HEK293 (cell line): Measurements from ENCODE around the gene RBMS3.

Experiments
- CTCF ChIA-PET: fragments of 350-600 bp; formaldehyde crosslinking; extraction: SDS; loops from one replicate; lab custom pipeline; 2021; ENCODE audit warnings: antibody characterized with exemption; lab: Yijun Ruan, JAX
- POLR2A ChIA-PET: fragments of 300-600 bp; formaldehyde crosslinking; extraction: SDS; loops from one replicate; lab custom pipeline; 2020; ENCODE audit warnings: antibody characterized with exemption, inconsistent platforms; lab: Yijun Ruan, JAX
- H3K27ac ChIP-seq: fragments of 200-500 bp; sonication (Bioruptor generic); 2 replicates; pipeline ENCODE4 v1.5.1; 2014; ENCODE audit warnings: low read depth, low read length, control low read depth, inconsistent platforms; ENCODE audit errors: extremely low read depth
- H3K36me3 ChIP-seq, 2 experiments: fragments of 200-500 bp in 1 of 2; sonication (Bioruptor generic) in 1 of 2; 1 replicate in 1 of 2; 2 replicates in 1 of 2; pipeline ENCODE4 v1.5.1; 2014 to 2017; ENCODE audit warnings: inconsistent platforms in 2 of 2, low read length in 2 of 2; ENCODE audit not compliant: control insufficient read depth in 2 of 2, insufficient read depth in 1 of 2
- H3K4me1 ChIP-seq: fragments of 200-500 bp; sonication (Bioruptor generic); 2 replicates; pipeline ENCODE4 v1.5.1; 2014; ENCODE audit warnings: mild to moderate bottlenecking, low read length, inconsistent platforms; ENCODE audit not compliant: control insufficient read depth, insufficient read depth
- H3K4me3 ChIP-seq: 2 replicates; pipeline ENCODE4 v1.5.1; 2011; ENCODE audit warnings: low read depth, mild to moderate bottlenecking, control low read depth, low read length, moderate library complexity
- H3K9me3 ChIP-seq: fragments of 200-500 bp; sonication (Bioruptor generic); 2 replicates; pipeline ENCODE4 v1.5.1; 2014; ENCODE audit warnings: low read depth, low read length, inconsistent platforms; ENCODE audit not compliant: control insufficient read depth, insufficient read depth
- GFI1B ChIP-seq: fragments of 450-650 bp; formaldehyde crosslinking; IDR thresholded peaks from 2 replicates; pipeline ENCODE4 v1.5.1; 2016; ENCODE audit warnings: missing biosample characterization, missing genetic modification characterization
- OVOL3 ChIP-seq: fragments of 450-650 bp; formaldehyde crosslinking; IDR thresholded peaks from 2 replicates; pipeline ENCODE4 v1.5.1; 2016; ENCODE audit warnings: missing biosample characterization, missing genetic modification characterization
- SP2 ChIP-seq: fragments of 450-650 bp; formaldehyde crosslinking; IDR thresholded peaks from 2 replicates; pipeline ENCODE4 v1.5.1; 2016; ENCODE audit warnings: missing biosample characterization, missing genetic modification characterization
- SP7 ChIP-seq: fragments of 450-650 bp; formaldehyde crosslinking; IDR thresholded peaks from 2 replicates; pipeline ENCODE4 v1.5.1; 2016; ENCODE audit warnings: missing biosample characterization, missing genetic modification characterization
- ZBTB20 ChIP-seq: fragments of 450-650 bp; formaldehyde crosslinking; IDR thresholded peaks from 2 replicates; pipeline ENCODE4 v1.5.1; 2016; ENCODE audit warnings: missing biosample characterization, missing genetic modification characterization
- ZNF114 ChIP-seq: fragments of 450-650 bp; formaldehyde crosslinking; IDR thresholded peaks from 2 replicates; pipeline ENCODE4 v1.5.0; 2017; ENCODE audit warnings: missing biosample characterization, missing genetic modification characterization
- ZNF132 ChIP-seq: fragments of 450-650 bp; formaldehyde crosslinking; IDR thresholded peaks from 2 replicates; pipeline ENCODE4 v1.5.1; 2017; ENCODE audit warnings: missing biosample characterization, missing genetic modification characterization, borderline replicate concordance
- ZNF211 ChIP-seq: fragments of 450-650 bp; formaldehyde crosslinking; IDR thresholded peaks from 2 replicates; pipeline ENCODE4 v1.5.1; 2016; ENCODE audit warnings: low read depth, missing biosample characterization, missing genetic modification characterization
- ZNF221 ChIP-seq: fragments of 450-650 bp; formaldehyde crosslinking; IDR thresholded peaks from 2 replicates; pipeline ENCODE4 v1.5.1; 2017; ENCODE audit warnings: missing biosample characterization, missing genetic modification characterization, borderline replicate concordance
- ZNF248 ChIP-seq: fragments of 450-650 bp; formaldehyde crosslinking; IDR thresholded peaks from 2 replicates; pipeline ENCODE4 v1.5.1; 2017; ENCODE audit warnings: missing biosample characterization, missing genetic modification characterization
- ZNF433 ChIP-seq: fragments of 450-650 bp; formaldehyde crosslinking; IDR thresholded peaks from 2 replicates; pipeline ENCODE4 v1.5.1; 2016; ENCODE audit warnings: missing biosample characterization, missing genetic modification characterization, low read depth
- ZNF501 ChIP-seq: fragments of 450-650 bp; formaldehyde crosslinking; IDR thresholded peaks from 2 replicates; pipeline ENCODE4 v1.5.1; 2016; ENCODE audit warnings: missing biosample characterization, missing genetic modification characterization
- ZNF529 ChIP-seq: fragments of 450-650 bp; formaldehyde crosslinking; IDR thresholded peaks from 2 replicates; pipeline ENCODE4 v1.5.1; 2017; ENCODE audit warnings: missing genetic modification characterization, missing biosample characterization; ENCODE audit not compliant: insufficient replicate concordance
- ZNF596 ChIP-seq: fragments of 450-650 bp; IDR thresholded peaks from 2 replicates; pipeline ENCODE4 v1.5.0; 2018; ENCODE audit warnings: missing biosample characterization, mild to moderate bottlenecking, missing genetic modification characterization, moderate library complexity
- ZNF843 ChIP-seq: fragments of 450-650 bp; formaldehyde crosslinking; IDR thresholded peaks from 2 replicates; pipeline ENCODE4 v1.5.1; 2016; ENCODE audit warnings: missing biosample characterization, missing genetic modification characterization
- TF ChIP-seq, protein P1 (sequence below): fragments of 450-650 bp; formaldehyde crosslinking; IDR thresholded peaks from 2 replicates; pipeline ENCODE4; 2016; ENCODE audit warnings: missing biosample characterization, missing genetic modification characterization
- TF ChIP-seq, protein P2 (sequence below): fragments of 450-650 bp; formaldehyde crosslinking; IDR thresholded peaks from 2 replicates; pipeline ENCODE4 v1.5.1; 2017; ENCODE audit warnings: missing biosample characterization, mild to moderate bottlenecking, missing genetic modification characterization, moderate library complexity
- TF ChIP-seq, protein P3 (sequence below): fragments of 450-650 bp; formaldehyde crosslinking; IDR thresholded peaks from 2 replicates; pipeline ENCODE4 v1.5.1; 2016; ENCODE audit warnings: missing biosample characterization, missing genetic modification characterization, low read depth
- TF ChIP-seq, protein P4 (sequence below): fragments of 450-650 bp; formaldehyde crosslinking; IDR thresholded peaks from 2 replicates; pipeline ENCODE4 v1.5.1; 2016; ENCODE audit warnings: missing biosample characterization, missing genetic modification characterization
- TF ChIP-seq, protein P5 (sequence below): fragments of 450-650 bp; formaldehyde crosslinking; IDR thresholded peaks from 2 replicates; pipeline ENCODE4 v1.5.1; 2016; ENCODE audit warnings: missing biosample characterization, missing genetic modification characterization
- TF ChIP-seq, protein P6 (sequence below): fragments of 450-650 bp; formaldehyde crosslinking; IDR thresholded peaks from 2 replicates; pipeline ENCODE4 v1.5.1; 2016; ENCODE audit warnings: missing biosample characterization, missing genetic modification characterization

The RBMS3 gene

DNA sequence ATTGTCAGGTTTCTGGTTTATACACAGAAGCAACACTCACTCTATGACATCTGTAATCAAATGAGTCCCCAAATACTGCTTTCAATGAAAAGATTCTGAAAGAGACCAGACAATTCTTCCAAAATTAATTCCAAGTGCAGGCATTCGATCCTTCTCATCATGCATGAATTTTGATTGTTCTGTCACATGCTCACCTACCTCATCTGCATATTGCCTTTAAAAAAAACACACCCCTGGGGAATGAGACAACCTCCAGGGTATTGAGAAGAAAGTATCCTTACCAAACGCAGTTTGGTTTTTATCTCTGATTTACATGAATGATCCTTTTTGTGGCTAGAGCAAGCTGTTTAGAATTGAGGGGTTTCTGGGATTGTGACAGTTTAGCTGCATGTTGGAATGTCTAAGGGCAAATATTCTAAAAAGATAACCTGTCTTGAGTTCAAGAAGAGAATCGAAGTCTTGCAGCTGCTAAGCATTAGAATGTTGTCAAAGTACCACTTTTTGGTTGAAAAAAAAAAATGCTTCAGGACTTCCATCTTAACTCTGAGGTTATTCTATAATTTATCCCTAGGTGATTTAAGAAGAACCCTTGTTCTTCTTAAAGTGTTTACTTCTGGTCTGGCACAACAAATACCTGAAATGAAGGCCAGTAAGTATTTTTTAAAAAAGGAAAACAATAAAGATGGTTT, 653.1 kb downstream of the RBMS3 start:
- no peaks in the 10 kb centered on the region for H3K36me3 ChIP-seq
- POLR2A ChIA-PET: no interaction called here
- H3K27ac ChIP-seq: no peak overlapping the region
- CTCF ChIA-PET: interaction anchor here (0.6 to 0.9 kb wide), 3 partner anchors 8 to 666 kb away, joined by 3 to 4 read pairs (median 3); no protein-coding TSS in a partner anchor
- TF ChIP-seq ZNF248 (tag by site-specific recombination) (no peak), ZBTB20 (no peak), SP7 (tag by site-specific recombination) (no peak), SP2 (tag by site-specific recombination) (no peak), ZNF211 (no peak), ZNF529 (tag by site-specific recombination) (no peak), ZNF221 (tag by site-specific recombination) (no peak), ZNF114 (tag by site-specific recombination) (no peak), ZNF433 (tag by site-specific recombination) (no peak)
- TF ChIP-seq, protein P1, sequence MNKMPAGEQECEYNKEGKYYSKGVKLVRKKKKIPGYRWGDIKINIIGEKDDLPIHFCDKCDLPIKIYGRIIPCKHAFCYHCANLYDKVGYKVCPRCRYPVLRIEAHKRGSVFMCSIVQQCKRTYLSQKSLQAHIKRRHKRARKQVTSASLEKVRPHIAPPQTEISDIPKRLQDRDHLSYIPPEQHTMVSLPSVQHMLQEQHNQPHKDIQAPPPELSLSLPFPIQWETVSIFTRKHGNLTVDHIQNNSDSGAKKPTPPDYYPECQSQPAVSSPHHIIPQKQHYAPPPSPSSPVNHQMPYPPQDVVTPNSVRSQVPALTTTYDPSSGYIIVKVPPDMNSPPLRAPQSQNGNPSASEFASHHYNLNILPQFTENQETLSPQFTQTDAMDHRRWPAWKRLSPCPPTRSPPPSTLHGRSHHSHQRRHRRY: no peak
- TF ChIP-seq, protein P2, sequence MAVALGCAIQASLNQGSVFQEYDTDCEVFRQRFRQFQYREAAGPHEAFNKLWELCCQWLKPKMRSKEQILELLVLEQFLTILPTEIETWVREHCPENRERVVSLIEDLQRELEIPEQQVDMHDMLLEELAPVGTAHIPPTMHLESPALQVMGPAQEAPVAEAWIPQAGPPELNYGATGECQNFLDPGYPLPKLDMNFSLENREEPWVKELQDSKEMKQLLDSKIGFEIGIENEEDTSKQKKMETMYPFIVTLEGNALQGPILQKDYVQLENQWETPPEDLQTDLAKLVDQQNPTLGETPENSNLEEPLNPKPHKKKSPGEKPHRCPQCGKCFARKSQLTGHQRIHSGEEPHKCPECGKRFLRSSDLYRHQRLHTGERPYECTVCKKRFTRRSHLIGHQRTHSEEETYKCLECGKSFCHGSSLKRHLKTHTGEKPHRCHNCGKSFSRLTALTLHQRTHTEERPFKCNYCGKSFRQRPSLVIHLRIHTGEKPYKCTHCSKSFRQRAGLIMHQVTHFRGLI: no peak
- TF ChIP-seq, protein P3, sequence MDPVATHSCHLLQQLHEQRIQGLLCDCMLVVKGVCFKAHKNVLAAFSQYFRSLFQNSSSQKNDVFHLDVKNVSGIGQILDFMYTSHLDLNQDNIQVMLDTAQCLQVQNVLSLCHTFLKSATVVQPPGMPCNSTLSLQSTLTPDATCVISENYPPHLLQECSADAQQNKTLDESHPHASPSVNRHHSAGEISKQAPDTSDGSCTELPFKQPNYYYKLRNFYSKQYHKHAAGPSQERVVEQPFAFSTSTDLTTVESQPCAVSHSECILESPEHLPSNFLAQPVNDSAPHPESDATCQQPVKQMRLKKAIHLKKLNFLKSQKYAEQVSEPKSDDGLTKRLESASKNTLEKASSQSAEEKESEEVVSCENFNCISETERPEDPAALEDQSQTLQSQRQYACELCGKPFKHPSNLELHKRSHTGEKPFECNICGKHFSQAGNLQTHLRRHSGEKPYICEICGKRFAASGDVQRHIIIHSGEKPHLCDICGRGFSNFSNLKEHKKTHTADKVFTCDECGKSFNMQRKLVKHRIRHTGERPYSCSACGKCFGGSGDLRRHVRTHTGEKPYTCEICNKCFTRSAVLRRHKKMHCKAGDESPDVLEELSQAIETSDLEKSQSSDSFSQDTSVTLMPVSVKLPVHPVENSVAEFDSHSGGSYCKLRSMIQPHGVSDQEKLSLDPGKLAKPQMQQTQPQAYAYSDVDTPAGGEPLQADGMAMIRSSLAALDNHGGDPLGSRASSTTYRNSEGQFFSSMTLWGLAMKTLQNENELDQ (tag by site-specific recombination): no peak
- TF ChIP-seq, protein P4, sequence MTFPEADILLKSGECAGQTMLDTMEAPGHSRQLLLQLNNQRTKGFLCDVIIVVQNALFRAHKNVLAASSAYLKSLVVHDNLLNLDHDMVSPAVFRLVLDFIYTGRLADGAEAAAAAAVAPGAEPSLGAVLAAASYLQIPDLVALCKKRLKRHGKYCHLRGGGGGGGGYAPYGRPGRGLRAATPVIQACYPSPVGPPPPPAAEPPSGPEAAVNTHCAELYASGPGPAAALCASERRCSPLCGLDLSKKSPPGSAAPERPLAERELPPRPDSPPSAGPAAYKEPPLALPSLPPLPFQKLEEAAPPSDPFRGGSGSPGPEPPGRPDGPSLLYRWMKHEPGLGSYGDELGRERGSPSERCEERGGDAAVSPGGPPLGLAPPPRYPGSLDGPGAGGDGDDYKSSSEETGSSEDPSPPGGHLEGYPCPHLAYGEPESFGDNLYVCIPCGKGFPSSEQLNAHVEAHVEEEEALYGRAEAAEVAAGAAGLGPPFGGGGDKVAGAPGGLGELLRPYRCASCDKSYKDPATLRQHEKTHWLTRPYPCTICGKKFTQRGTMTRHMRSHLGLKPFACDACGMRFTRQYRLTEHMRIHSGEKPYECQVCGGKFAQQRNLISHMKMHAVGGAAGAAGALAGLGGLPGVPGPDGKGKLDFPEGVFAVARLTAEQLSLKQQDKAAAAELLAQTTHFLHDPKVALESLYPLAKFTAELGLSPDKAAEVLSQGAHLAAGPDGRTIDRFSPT (tag by site-specific recombination): no peak
- TF ChIP-seq, all 188 proteins: peak for 0
- no peaks in the 10 kb centered on the region for H3K4me1 ChIP-seq
- H3K4me3 ChIP-seq: no peak overlapping the region
- H3K9me3 ChIP-seq: no peaks in the 10 kb centered on the region

DNA sequence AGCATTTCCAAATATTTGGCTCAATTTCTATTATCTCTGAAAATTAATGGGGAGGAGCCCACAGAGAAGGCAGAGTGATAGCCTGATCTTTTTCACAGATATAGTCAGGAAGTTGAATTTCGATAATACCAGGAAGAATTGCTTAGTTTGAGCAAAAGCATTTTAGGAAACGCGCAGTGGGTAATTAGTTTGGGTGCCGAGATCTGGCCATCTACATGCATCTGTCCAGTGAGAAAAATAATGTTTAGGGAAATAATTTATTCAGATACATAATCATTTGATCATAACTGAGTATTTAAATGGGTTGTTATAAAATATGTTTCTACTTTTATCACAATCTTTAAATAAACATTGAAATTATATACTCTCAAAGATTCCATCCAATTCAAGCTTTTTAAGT, 653.9 kb downstream of the RBMS3 start:
- Histone ChIP-seq H3K4me1 (no peaks in the 10 kb centered on the region), H3K36me3 (no peaks in the 10 kb centered on the region), H3K4me3 (no peak overlapping the region), H3K9me3 (no peaks in the 10 kb centered on the region), H3K27ac (no peak overlapping the region)
- ChIA-PET POLR2A (no interaction called here), CTCF (interaction anchor here (0.9 kb wide), 1 partner anchor 9 kb away, joined by 3 read pairs; no protein-coding TSS in a partner anchor)
- TF ChIP-seq GFI1B (tag by site-specific recombination) (no peak), ZNF501 (tag by site-specific recombination) (no peak), ZNF843 (tag by site-specific recombination) (no peak), OVOL3 (tag by site-specific recombination) (no peak), ZNF132 (tag by site-specific recombination) (no peak), ZNF596 (tag by site-specific recombination) (no peak)
- TF ChIP-seq, protein P5, sequence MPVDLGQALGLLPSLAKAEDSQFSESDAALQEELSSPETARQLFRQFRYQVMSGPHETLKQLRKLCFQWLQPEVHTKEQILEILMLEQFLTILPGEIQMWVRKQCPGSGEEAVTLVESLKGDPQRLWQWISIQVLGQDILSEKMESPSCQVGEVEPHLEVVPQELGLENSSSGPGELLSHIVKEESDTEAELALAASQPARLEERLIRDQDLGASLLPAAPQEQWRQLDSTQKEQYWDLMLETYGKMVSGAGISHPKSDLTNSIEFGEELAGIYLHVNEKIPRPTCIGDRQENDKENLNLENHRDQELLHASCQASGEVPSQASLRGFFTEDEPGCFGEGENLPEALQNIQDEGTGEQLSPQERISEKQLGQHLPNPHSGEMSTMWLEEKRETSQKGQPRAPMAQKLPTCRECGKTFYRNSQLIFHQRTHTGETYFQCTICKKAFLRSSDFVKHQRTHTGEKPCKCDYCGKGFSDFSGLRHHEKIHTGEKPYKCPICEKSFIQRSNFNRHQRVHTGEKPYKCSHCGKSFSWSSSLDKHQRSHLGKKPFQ (tag by site-specific recombination): no peak
- TF ChIP-seq, protein P6, sequence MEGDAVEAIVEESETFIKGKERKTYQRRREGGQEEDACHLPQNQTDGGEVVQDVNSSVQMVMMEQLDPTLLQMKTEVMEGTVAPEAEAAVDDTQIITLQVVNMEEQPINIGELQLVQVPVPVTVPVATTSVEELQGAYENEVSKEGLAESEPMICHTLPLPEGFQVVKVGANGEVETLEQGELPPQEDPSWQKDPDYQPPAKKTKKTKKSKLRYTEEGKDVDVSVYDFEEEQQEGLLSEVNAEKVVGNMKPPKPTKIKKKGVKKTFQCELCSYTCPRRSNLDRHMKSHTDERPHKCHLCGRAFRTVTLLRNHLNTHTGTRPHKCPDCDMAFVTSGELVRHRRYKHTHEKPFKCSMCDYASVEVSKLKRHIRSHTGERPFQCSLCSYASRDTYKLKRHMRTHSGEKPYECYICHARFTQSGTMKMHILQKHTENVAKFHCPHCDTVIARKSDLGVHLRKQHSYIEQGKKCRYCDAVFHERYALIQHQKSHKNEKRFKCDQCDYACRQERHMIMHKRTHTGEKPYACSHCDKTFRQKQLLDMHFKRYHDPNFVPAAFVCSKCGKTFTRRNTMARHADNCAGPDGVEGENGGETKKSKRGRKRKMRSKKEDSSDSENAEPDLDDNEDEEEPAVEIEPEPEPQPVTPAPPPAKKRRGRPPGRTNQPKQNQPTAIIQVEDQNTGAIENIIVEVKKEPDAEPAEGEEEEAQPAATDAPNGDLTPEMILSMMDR (tag by site-specific recombination): no peak
